CD4-positive, alpha-beta T cell (primary cell): Measurements from ENCODE around the gene PTPRCAP. TPM values are rescaled to one million over a fixed set of nuclear protein-coding genes. Genes with fewer than 3 reads are reported as not detected.
"Not testable (repeated sequence)": the region's sequence is repeated elsewhere in the genome, so short reads cannot be mapped to it uniquely, and the experiment has no call there.

Experiments
- ATAC-seq: fragments of 200-7000 bp; cut with Tn5 transposase; one replicate; pipeline ENCODE4 v1.10.0; 2022; ENCODE audit warnings: mild to moderate bottlenecking; ENCODE audit not compliant: poor library complexity
- CTCF ChIA-PET: fragments of 350-600 bp; sonication (Branson Sonifier 250); formaldehyde crosslinking; loops from one replicate; lab custom pipeline; 2021; ENCODE audit warnings: antibody characterized with exemption, inconsistent platforms; lab: Charles Lee
- POLR2A ChIA-PET: fragments of 350-600 bp; sonication (Branson Sonifier 250); formaldehyde crosslinking; loops from one replicate; lab custom pipeline; 2021; ENCODE audit warnings: antibody characterized with exemption, inconsistent platforms; lab: Charles Lee
- DNase-seq, 14 experiments: peaks; one replicate each; pipeline ENCODE4 v3.0.0-alpha.2; 2013 to 2020; ENCODE audit warnings: mixed read lengths in 2 of 14
- H3K27ac ChIP-seq, 2 donors: one replicate each; pipeline versions ENCODE4 v1.5.1 to v1.7.0; 2013; ENCODE audit warnings: low read length in 2 of 2, low read depth in 1 of 2, mild to moderate bottlenecking in 1 of 2
- H3K27me3 ChIP-seq, 2 experiments: 1 replicate in 1 of 2; 2 replicates in 1 of 2; pipeline versions ENCODE4 v1.6.1 to v1.7.0; 2013; ENCODE audit warnings: low read length in 2 of 2, control low read depth in 1 of 2, mild to moderate bottlenecking in 1 of 2, moderate library complexity in 1 of 2; ENCODE audit not compliant: insufficient read depth in 2 of 2, control insufficient read depth in 1 of 2
- H3K36me3 ChIP-seq: one replicate; pipeline ENCODE4 v1.6.1; 2013; ENCODE audit warnings: low read length, control low read depth; ENCODE audit not compliant: insufficient read depth
- H3K4me1 ChIP-seq: one replicate; pipeline ENCODE4 v1.6.1; 2013; ENCODE audit warnings: low read length, control low read depth; ENCODE audit not compliant: insufficient read depth
- H3K4me3 ChIP-seq: one replicate; pipeline ENCODE4 v1.5.1; 2013; ENCODE audit warnings: mild to moderate bottlenecking, low read length, moderate library complexity
- H3K9me3 ChIP-seq, 2 experiments: 1 replicate in 1 of 2; 2 replicates in 1 of 2; pipeline versions ENCODE4 v1.6.1 to v1.7.0; 2013; ENCODE audit warnings: low read length in 2 of 2, mild to moderate bottlenecking in 2 of 2, control low read depth in 1 of 2, moderate library complexity in 1 of 2; ENCODE audit not compliant: control insufficient read depth in 1 of 2, insufficient read depth in 1 of 2
- H3K27ac Mint-ChIP-seq: one replicate; pipeline ENCODE4 v1.8.0; 2020; ENCODE audit warnings: mixed read lengths
- H3K27me3 Mint-ChIP-seq: one replicate; pipeline ENCODE4 v1.8.0; 2021; ENCODE audit warnings: mixed read lengths
- H3K36me3 Mint-ChIP-seq: one replicate; pipeline ENCODE4 v1.8.0; 2021; ENCODE audit warnings: low read depth, mixed read lengths
- H3K4me1 Mint-ChIP-seq: one replicate; pipeline ENCODE4 v1.8.0; 2021; ENCODE audit warnings: low read depth, mixed read lengths
- H3K4me3 Mint-ChIP-seq: one replicate; pipeline ENCODE4 v1.8.0; 2020; ENCODE audit warnings: mild to moderate bottlenecking, mixed read lengths
- H3K9me3 Mint-ChIP-seq: one replicate; pipeline ENCODE4 v1.8.0; 2020; ENCODE audit warnings: mixed read lengths
- intact Hi-C, 2 experiments: fragments of 100-400 bp; cut with DNase I in 1 of 2; cut with micrococcal nuclease in 1 of 2; formaldehyde crosslinking; loops; one replicate each; pipeline versions ENCODE4 v1.15.1 to v1.9.0; 2023 to 2025; cut with DNase I, micrococcal nuclease
- total RNA-seq, 174 experiments: library from RNA in 2 of 174; stranded (reverse) in 2 of 174; gene quantifications; one replicate each; pipeline ENCODE4 v1.2.3 and lab custom pipeline; 2021 to 2026
- TF ChIP-seq, protein P1 (sequence below): fragments of 200-600 bp; IDR thresholded peaks from one replicate; pipeline ENCODE4 v1.8.0; 2022; ENCODE audit warnings: antibody characterized with exemption, mild to moderate bottlenecking

The PTPRCAP gene
- total RNA-seq, 2 experiments from 2014 or later, result 129 to 134 TPM

DNA sequence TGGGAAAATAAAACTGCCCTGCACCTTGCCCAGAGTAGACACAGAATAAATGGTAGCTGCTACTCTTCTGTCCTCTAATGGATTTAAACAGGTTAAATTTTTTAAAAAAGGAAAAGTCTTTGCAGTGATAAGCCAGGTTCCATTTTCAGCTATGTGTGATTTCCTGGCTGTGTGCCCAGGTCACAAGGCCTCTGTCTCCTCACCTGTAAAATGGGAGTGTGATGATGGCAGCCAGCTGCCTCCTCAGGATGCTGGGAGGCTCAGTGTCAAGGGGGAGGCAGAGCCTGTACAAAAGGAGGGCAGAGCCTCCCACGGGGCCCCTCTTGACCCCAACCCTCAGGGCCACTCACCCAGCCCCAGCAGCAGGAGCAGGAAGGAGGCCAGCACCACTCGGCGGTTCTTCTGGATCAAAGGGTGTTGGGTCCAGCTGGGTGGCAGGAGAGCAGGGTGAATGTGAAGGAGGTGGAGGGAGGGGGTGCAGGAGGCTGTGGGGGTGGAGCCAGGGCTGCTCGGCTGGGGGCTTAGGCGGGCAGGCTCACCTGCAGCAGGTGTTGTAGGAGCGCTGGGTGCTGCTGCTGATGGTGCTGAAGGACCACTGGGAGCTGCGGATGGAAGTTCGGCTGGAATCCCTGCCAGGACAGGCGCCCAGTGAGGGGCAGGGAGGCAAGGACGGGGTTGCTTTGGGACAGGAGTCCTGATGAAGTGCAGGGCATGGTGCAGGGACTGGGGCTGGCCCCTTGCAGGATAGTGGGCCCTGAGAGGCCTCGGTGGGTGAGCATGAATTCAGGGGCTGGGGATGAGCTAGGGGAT lies 29.7 kb upstream of the PTPRCAP start:
- TF ChIP-seq, protein P1, sequence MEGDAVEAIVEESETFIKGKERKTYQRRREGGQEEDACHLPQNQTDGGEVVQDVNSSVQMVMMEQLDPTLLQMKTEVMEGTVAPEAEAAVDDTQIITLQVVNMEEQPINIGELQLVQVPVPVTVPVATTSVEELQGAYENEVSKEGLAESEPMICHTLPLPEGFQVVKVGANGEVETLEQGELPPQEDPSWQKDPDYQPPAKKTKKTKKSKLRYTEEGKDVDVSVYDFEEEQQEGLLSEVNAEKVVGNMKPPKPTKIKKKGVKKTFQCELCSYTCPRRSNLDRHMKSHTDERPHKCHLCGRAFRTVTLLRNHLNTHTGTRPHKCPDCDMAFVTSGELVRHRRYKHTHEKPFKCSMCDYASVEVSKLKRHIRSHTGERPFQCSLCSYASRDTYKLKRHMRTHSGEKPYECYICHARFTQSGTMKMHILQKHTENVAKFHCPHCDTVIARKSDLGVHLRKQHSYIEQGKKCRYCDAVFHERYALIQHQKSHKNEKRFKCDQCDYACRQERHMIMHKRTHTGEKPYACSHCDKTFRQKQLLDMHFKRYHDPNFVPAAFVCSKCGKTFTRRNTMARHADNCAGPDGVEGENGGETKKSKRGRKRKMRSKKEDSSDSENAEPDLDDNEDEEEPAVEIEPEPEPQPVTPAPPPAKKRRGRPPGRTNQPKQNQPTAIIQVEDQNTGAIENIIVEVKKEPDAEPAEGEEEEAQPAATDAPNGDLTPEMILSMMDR, result no peak
- POLR2A ChIA-PET, result interaction anchor here (1.3 to 8.5 kb wide), 15 partner anchors 9 to 114 kb away, joined by 3 to 131 read pairs (median 15); partner anchors contain the start of genes AIP, CDK2AP2, PITPNM1 and POLD4
- intact Hi-C loops, result loop anchor here in 1 of 2 experiments (5.0 kb wide), 1 partner anchor 50 kb away; the partner anchor contains the start of gene CARNS1
- Mint-ChIP-seq H3K9me3 (no peaks in the 10 kb centered on the region), H3K4me3 (peak overlapping the region; percentile 91), H3K4me1 (peaks cover 43% of the 10 kb centered on the region), H3K27me3 (no peaks in the 10 kb centered on the region), H3K36me3 (no peaks in the 10 kb centered on the region), H3K27ac (peak overlapping the region; percentile 88)
- ATAC-seq (no peak), DNase-seq (no peak)
- Histone ChIP-seq H3K36me3 (peaks cover 6% of the 10 kb centered on the region), H3K4me1 (peaks cover 61% of the 10 kb centered on the region), H3K9me3 (no peaks in the 10 kb centered on the region), H3K4me3 (no peak overlapping the region), H3K27me3 (no peaks in the 10 kb centered on the region), H3K27ac (peak overlapping the region; percentile 5 to 81)
- CTCF ChIA-PET, result interaction anchor here (0.7 to 3.0 kb wide), 6 partner anchors 16 to 85 kb away, joined by 3 to 28 read pairs (median 4); partner anchors contain the start of gene PPP1CA

- peak overlapping the region; percentile 88 for H3K27ac Mint-ChIP-seq
- CTCF ChIA-PET, result interaction anchor here (1.6 kb wide), 1 partner anchor 84 kb away, joined by 6 read pairs; no protein-coding TSS in a partner anchor
Measured at GRCh38 chr11:67466367-67466766, 28.9 kb upstream of the PTPRCAP start.

DNA sequence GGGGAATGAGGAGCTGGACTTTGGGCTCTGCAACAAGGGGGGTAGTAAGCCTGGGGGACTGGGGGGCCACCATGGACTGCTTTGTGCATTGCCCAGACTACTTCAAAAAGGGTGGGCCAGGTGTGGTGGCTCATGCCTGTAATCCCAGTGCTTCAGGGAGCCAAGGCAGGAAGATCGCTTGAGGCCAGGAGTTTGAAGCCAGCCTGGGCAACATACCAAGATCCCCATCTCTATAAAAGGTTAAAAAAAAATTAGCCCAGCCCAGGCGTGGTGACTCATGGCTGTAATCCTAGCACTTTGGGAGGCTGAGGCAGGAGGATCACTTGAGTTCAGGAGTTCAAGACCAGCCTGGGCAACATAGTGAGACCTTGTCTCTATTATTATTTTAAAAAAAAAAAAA lies 28.0 kb upstream of the PTPRCAP start:
- Histone ChIP-seq H3K4me1 (peaks cover 61% of the 10 kb centered on the region), H3K4me3 (peak overlapping the region; percentile 81), H3K27ac (peak overlapping the region; percentile 87 to 89)
- peak overlapping the region; percentile 89 for H3K4me3 Mint-ChIP-seq
- H3K27me3 ChIP-seq, H3K36me3 ChIP-seq, H3K27me3 Mint-ChIP-seq, H3K36me3 Mint-ChIP-seq, H3K9me3 ChIP-seq, H3K9me3 Mint-ChIP-seq, ATAC-seq: not testable (repeated sequence)
- peaks cover 43% of the 10 kb centered on the region for H3K4me1 Mint-ChIP-seq
- H3K27ac Mint-ChIP-seq, result peak overlapping the region; percentile 93
- ChIA-PET POLR2A (interaction anchor here (0.7 to 8.5 kb wide), 16 partner anchors 13 to 194 kb away, joined by 3 to 131 read pairs (median 8); partner anchors contain the start of genes AIP, CORO1B, PPP1CA and PTPRCAP), CTCF (interaction anchor here (0.7 to 1.6 kb wide), 4 partner anchors 17 to 83 kb away, joined by 3 to 6 read pairs (median 4); partner anchors contain the start of gene AIP)
- peak in 1 of 14 experiments; percentile 25 for DNase-seq
- intact Hi-C loops, result loop anchor here (2.0 to 5.0 kb wide), 2 partner anchors 19 to 48 kb away; partner anchors contain the start of gene CARNS1 (in 1 of the 2)

More at GRCh38 chr11:67466367-67466766, 28.9 kb upstream of the PTPRCAP start:
- Mint-ChIP-seq H3K4me3 (peak overlapping the region; percentile 54), H3K36me3 (no peaks in the 10 kb centered on the region), H3K4me1 (peaks cover 43% of the 10 kb centered on the region), H3K27me3 (no peaks in the 10 kb centered on the region), H3K9me3 (no peaks in the 10 kb centered on the region)
- DNase-seq, result peak in 1 of 14 experiments; percentile 17
- TF ChIP-seq, protein P1, result no peak
- H3K27ac ChIP-seq, result peak overlapping the region; percentile 5 to 17
- no peak for ATAC-seq
- H3K36me3 ChIP-seq, result peaks cover 6% of the 10 kb centered on the region
- POLR2A ChIA-PET, result interaction anchor here (0.7 to 8.5 kb wide), 11 partner anchors 13 to 195 kb away, joined by 3 to 131 read pairs (median 10); partner anchors contain the start of genes AIP, CORO1B, PPP1CA and PTPRCAP
- H3K9me3 ChIP-seq, result no peaks in the 10 kb centered on the region
- intact Hi-C loops, result loop anchor here in 1 of 2 experiments (5.0 kb wide), 1 partner anchor 49 kb away; the partner anchor contains the start of gene CARNS1
- H3K4me3 ChIP-seq, result no peak overlapping the region
- H3K27me3 ChIP-seq, result no peaks in the 10 kb centered on the region
- H3K4me1 ChIP-seq, result peaks cover 61% of the 10 kb centered on the region
